GM18511 (cell line): ENCODE measurements around the gene NGB.
"Not testable (repeated sequence)": the region's sequence is repeated elsewhere in the genome, so short reads cannot be mapped to it uniquely, and the experiment has no call there.

Experiments used
- ATAC-seq: cut with Tn5 transposase; IDR thresholded peaks from one replicate; pipeline ENCODE4 v1.9.1; 2021; ENCODE audit warnings: mild to moderate bottlenecking, moderate library complexity; ENCODE audit not compliant: unreplicated experiment

The NGB gene, protein sequence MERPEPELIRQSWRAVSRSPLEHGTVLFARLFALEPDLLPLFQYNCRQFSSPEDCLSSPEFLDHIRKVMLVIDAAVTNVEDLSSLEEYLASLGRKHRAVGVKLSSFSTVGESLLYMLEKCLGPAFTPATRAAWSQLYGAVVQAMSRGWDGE

GRCh38 chr14:77271113-77271710 lies at the start of gene NGB:
Gene NGB, minus strand, starts transcription at chr14:77271206. Its CDS starts 269 bp downstream, at chr14:77270937.
- no peak for ATAC-seq

- ATAC-seq: peak; percentile 68
Observed at GRCh38 chr14:77320238-77320935, 49.4 kb upstream of the NGB start, which contains the start of gene POMT2. Gene POMT2, minus strand, starts transcription at chr14:77320883. Its CDS starts 202 bp downstream, at chr14:77320681.

DNA sequence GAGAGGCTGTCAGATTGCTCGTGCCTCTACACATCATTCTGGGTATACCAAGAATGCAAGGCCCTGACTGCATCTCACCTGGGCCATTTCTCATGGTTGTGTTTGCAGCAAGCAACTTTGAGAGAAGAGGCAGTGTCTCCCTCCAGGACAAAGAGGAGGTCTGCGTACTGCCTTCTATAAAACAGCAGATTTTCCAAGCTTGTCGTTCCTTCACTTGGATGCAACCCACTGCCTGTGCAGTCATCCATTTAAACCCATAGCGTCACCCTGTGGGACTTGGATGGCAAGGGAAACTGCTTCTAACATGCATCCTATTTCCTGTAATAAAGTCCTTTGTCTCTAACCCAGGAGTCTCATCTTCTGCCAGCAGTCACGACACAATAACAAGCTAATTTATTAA lies 48.4 kb upstream of the NGB start:
- no peak for ATAC-seq

- not testable (repeated sequence) for ATAC-seq
Observed at GRCh38 chr14:77318756-77319155, 47.8 kb upstream of the NGB start.

GRCh38 chr14:77318006-77318553 lies 47.1 kb upstream of the NGB start:
- ATAC-seq: no peak

DNA sequence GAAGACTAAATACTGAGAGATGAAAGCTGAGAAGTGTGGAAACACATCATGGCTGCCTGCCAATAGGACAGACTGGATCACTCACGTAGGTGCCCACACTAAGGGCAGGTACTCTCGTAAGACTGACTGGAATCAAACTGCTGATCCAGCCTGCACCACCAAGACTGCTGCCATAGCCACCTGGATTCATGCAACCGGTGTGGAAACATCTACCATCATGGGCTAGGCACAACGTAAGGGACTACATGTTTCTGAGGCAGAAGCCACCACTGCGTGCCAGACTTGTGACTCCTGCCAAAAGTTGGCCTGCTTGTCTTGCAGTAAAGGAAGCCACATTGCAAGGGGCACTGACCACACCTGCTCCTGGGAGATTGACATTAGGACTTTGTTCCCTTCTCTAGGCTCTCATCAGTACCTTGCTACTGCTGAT lies 45.9 kb upstream of the NGB start:
- ATAC-seq: no peak

GRCh38 chr14:77316195-77316505 lies 45.1 kb upstream of the NGB start:
- ATAC-seq: no peak

GRCh38 chr14:77314539-77315457 lies 43.8 kb upstream of the NGB start:
- no peak for ATAC-seq

- no peak for ATAC-seq
Observed at GRCh38 chr14:77314043-77314442, 43.0 kb upstream of the NGB start.

DNA sequence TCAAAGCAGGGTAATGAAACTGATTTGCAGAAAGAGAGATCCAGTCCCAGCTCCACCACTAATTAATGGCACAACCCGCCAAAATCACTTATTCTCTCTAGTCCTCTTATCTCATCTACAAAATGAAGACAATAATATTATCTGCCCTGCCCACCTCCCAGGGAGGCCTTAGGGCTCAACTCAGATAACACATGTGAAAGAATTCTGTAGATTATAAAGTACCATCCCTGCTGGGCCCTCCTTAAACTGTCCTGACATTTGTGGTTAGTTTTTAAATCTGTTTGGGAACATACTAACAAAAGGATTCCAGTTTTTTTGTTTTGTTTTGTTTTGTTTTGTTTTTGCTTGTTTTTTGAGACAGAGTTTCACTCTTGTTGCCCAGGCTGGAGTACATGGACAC lies 42.4 kb upstream of the NGB start:
- no peak for ATAC-seq

GRCh38 chr14:77311217-77311616 lies 40.2 kb upstream of the NGB start:
- ATAC-seq: no peak

DNA sequence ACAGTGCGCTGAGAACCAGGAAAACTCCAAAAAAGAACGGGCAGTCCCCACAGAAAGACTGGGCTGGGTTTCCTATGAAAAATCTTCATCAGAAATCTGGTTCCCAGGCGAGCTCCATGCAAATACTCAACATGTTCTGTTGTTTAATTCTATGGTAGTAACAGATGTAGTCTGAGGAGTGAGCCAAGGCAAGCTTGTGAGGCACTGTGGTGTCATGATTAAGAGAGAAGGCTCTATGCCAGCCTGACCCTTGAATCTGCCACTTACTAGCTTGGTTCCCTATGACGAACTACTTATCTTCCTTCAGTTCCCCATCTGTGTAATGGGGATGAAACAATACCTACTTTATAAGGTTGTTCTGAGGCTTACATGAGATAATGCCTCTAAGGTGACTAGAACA lies 39.0 kb upstream of the NGB start:
- ATAC-seq: no peak

DNA sequence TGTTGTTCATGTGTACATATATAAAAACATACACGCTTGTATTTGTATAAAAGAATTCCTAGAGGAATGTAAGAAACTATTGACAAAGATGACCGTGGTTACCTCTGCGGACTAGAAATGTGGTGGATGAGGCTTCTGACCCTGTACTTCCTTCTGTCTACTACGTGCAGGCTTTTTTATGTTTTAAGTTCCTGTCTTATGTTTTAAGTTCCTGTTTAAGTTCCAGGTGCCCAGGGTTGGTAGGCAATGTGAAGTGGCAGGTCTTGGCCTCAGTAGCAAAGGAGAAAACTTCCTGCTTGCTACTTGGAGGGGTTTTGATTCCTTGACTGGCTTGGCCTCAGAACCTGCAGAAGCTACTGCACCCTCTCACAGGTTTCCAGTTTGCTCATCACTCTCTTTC lies 38.1 kb upstream of the NGB start:
- no peak for ATAC-seq

DNA sequence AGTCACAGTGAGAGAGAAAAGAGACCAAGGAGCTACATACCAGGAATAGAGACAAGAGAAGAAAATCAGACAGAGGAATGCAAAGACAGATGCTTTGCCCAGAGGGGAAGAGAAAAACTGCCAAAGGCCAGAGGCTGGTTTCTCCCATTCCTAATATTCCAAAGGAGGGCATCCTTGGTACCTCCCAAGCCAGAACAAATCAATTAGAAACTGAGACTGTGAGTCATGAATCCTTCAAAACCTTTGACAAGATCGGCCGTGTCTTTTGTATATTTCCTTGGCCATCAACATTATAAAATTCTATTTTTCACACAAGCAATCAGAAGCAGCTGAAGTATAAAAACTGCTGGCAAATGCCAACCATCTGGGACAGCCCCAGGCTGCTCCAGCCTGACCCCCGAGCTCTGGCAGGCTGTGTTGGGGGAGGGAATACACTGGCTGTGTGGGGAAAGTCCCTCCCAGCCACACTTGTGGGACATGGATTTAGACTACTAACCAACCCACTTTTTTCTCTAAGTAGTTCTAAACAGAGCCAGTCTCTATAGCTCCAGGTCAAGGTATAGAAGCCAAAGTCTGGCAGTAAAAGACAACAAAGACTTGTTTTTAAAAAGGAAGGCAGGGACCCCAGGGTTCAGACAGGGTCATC lies 36.0 kb upstream of the NGB start:
- no peak for ATAC-seq

DNA sequence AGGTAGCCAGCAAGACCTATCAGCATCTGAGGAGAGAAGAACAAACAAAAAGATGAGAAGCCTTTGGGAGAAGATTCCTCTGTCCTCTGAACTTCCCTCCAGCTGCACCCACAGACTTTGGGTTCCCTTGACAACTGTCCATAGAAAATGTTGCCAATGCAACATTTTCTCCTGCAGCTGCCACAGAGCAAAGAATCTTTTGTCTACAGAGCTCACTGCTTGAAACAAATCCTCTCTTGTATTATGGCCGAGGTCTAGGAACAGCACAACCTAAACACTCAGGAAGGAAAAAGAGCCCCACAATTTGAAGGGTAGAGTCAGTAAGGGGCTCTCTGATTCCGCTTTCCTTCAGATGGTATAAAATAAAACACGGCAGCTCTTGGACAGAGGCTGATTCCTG lies 35.4 kb upstream of the NGB start:
- no peak for ATAC-seq

DNA sequence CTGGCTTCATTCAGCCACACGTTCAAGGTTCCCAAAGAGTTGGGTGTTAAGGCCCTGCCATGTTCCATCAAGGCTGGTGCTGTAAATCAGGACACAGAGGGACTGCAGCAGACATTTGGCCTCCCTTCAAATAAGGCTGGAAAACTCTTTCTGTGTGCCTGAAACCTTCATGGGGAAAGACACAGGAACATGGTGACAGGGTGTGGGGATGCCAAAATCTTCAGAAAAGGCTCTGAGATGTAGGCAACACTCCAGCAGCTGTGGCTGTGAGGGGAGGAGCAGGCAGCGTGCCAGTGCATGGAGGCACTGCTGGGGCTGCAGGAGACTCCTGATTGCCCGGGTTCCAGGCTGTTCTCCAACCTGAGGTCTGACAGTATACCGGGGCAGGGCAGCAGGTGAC lies 34.7 kb upstream of the NGB start:
- ATAC-seq: no peak

DNA sequence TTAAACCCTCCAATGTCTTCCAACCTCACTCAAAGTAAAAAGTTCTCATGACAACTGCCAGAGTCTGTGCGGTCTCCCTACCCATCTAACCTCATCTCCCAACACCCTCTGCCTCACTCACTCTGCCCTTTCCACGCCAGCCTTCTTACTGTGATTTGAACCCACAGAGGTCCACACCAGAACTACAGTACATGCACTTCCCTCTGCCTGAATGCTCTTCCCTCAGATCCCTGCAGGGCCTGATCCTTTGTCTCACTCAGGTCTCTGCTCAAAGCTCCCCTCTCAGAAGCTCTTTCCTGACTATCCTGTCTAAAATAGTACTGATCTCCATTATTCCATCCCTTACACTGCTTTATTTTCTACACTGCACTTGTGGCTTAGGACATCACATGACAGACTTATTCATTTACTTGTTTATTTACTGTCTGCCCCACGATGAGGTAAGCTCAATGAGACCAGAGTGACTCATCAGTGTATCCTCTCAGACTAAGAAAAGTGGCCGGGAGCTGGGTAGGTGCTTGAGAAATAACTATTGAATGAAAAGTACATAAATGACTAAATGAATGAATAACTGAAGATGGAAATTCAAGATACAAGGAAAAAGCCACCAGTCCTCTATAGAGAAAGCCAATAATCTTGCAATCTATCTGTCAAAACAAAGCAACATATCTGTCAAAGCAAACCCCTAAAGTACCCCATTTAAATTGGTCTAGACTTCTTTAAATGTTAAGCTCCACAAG lies 32.6 kb upstream of the NGB start:
- ATAC-seq: peak; percentile 62

DNA sequence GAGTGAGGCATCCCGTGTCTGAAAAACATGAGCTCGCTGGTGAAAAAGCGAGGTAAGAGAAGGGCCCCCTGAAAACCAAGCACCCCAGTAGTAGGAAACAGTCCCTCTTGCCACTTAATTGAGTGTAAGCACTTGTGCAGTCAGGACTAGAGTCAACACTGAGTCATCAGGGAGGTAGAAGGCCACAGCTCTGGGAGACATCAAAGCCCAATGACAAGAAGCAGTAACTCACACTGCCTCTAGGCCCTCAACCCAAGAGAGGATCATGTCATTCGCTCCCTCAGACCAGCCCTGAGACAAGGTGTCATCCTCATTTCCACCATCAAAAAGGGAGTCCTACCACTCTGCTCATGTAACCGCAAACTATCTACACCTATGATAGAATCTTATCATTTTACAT lies 31.9 kb upstream of the NGB start:
- no peak for ATAC-seq

DNA sequence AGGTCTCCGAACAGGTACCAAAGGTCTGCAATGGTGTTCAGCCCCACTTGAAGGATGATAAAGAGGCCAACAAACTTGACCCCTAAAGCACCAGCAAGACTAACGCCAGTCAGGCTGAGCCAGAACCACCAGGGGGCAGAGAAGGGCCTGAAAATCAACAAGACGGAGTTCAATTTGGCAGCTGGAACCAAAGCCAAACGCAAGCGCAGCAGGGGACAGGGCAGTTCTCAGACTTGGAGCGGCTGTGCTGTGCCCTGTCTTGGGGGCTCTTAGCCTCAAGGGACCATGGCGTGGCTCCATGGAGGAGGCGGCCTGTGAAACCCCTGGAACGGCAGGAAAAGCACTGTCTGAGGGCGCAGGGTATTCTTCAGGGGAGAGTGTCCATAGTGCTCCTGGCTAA lies 30.1 kb upstream of the NGB start:
- peak; percentile 66 for ATAC-seq

GRCh38 chr14:77299771-77300170 lies 28.8 kb upstream of the NGB start:
- no peak for ATAC-seq
